Lower lobe of right lung (tissue), 2 donors: ENCODE data around the gene EMX2. TPM values are rescaled to one million over a fixed set of nuclear protein-coding genes. Genes with fewer than 3 reads are reported as not detected.

Source experiments
- ATAC-seq, 2 donors: fragments of 200-7000 bp; cut with Tn5 transposase; one replicate each; pipeline ENCODE4 v1.9.1; 2020 to 2022; ENCODE audit warnings: mild to moderate bottlenecking in 2 of 2, moderate library complexity in 2 of 2
- DNase-seq: peaks from one replicate; pipeline ENCODE4 v3.0.0-alpha.2; 2020
- H3K27ac ChIP-seq: fragments of 200-600 bp; one replicate; pipeline ENCODE4 v1.8.0; 2022
- H3K27me3 ChIP-seq: fragments of 200-600 bp; one replicate; pipeline ENCODE4 v1.8.0; 2022; ENCODE audit warnings: low read depth
- H3K36me3 ChIP-seq: fragments of 200-600 bp; one replicate; pipeline ENCODE4 v1.8.0; 2022; ENCODE audit warnings: mild to moderate bottlenecking
- H3K4me1 ChIP-seq: fragments of 200-600 bp; one replicate; pipeline ENCODE4 v1.8.0; 2022
- H3K4me3 ChIP-seq: fragments of 200-600 bp; one replicate; pipeline ENCODE4 v1.8.0; 2022; ENCODE audit warnings: mild to moderate bottlenecking
- H3K9me3 ChIP-seq: fragments of 200-600 bp; one replicate; pipeline ENCODE4 v1.8.0; 2022
- CTCF ChIP-seq: fragments of 200-600 bp; IDR thresholded peaks from one replicate; pipeline ENCODE4 v1.8.0; 2022; ENCODE audit warnings: antibody characterized with exemption, mild to moderate bottlenecking
- intact Hi-C: fragments of 100-400 bp; cut with DNase I; formaldehyde crosslinking; loops from one replicate; pipeline ENCODE4 v1.11.0; 2022
- total RNA-seq: library from RNA; stranded (reverse); fragmentation: NEBNext Ultra II Directional; extraction: Animal tissue kit (Norgen Biotek cat#: 25700); gene quantifications from one replicate; pipeline ENCODE4 v1.2.1, GENCODE V29; 2021
- donor health status: DM: no; HTN: yes; CAD: no; lungs with severe emphysema.

The EMX2 gene
- total RNA-seq, 1 donor from 2014 or later: not detected

- intact Hi-C loops: no loop called here
- DNase-seq (no peak), ATAC-seq (no peak)
- H3K4me3 ChIP-seq: no peak overlapping the region
- H3K27ac ChIP-seq: no peak overlapping the region
- H3K27me3 ChIP-seq: peaks cover 98% of the 10 kb centered on the region
- H3K4me1 ChIP-seq: peaks cover 45% of the 10 kb centered on the region
- no peak for TF ChIP-seq CTCF
- no peaks in the 10 kb centered on the region for H3K36me3 ChIP-seq
- H3K9me3 ChIP-seq: no peaks in the 10 kb centered on the region
These were observed 2.5 kb upstream of the EMX2 start for GRCh38 chr10:117539903-117540639.

GRCh38 chr10:117540640-117541404 lies 1.7 kb upstream of the EMX2 start:
- Histone ChIP-seq H3K27me3 (peaks cover 98% of the 10 kb centered on the region), H3K36me3 (no peaks in the 10 kb centered on the region), H3K9me3 (no peaks in the 10 kb centered on the region), H3K4me3 (no peak overlapping the region), H3K4me1 (peaks cover 45% of the 10 kb centered on the region), H3K27ac (no peak overlapping the region)
- DNase-seq (no peak), ATAC-seq (no peak)
- no peak for TF ChIP-seq CTCF
- intact Hi-C loops: no loop called here

GRCh38 chr10:117541405-117541908 lies 1.1 kb upstream of the EMX2 start:
- no peak overlapping the region for H3K27ac ChIP-seq
- H3K9me3 ChIP-seq: no peaks in the 10 kb centered on the region
- TF ChIP-seq CTCF: no peak
- intact Hi-C loops: no loop called here
- H3K36me3 ChIP-seq: no peaks in the 10 kb centered on the region
- peaks cover 45% of the 10 kb centered on the region for H3K4me1 ChIP-seq
- DNase-seq: no peak
- no peak overlapping the region for H3K4me3 ChIP-seq
- H3K27me3 ChIP-seq: peaks cover 98% of the 10 kb centered on the region
- no peak for ATAC-seq

GRCh38 chr10:117541909-117542705 lies 439 bp upstream of the EMX2 start:
- peaks cover 40% of the 10 kb centered on the region for H3K4me1 ChIP-seq
- H3K4me3 ChIP-seq: no peak overlapping the region

More at GRCh38 chr10:117541909-117542705, 439 bp upstream of the EMX2 start:
- Histone ChIP-seq H3K36me3 (no peaks in the 10 kb centered on the region), H3K27ac (no peak overlapping the region), H3K27me3 (peaks cover 98% of the 10 kb centered on the region), H3K9me3 (no peaks in the 10 kb centered on the region)
- intact Hi-C loops: no loop called here
- ATAC-seq: no peak
- TF ChIP-seq CTCF: no peak
- no peak for DNase-seq
